Ramos (cell line): ENCODE measurements around the gene NMT1.

Experiments
- in situ Hi-C: fragments of 300-500 bp; cut with MboI; formaldehyde crosslinking; loops from one replicate; pipeline ENCODE4 v1.14.3; 2022; ENCODE audit warnings: low sequenced_read_pairs; ENCODE audit not compliant: unreplicated experiment

Gene NMT1

GRCh38 chr17:45060797-45061605 is at the start of gene NMT1:
Gene NMT1, plus strand, starts transcription at chr17:45061317. Its CDS starts 13 bp downstream, at chr17:45061330.
- in situ Hi-C loops = no loop called here

- in situ Hi-C loops = no loop called here
Measured at GRCh38 chr17:45011767-45012166, 49.4 kb upstream of the NMT1 start.

- in situ Hi-C loops = no loop called here
Measured at GRCh38 chr17:45013021-45013997, 47.8 kb upstream of the NMT1 start.

DNA sequence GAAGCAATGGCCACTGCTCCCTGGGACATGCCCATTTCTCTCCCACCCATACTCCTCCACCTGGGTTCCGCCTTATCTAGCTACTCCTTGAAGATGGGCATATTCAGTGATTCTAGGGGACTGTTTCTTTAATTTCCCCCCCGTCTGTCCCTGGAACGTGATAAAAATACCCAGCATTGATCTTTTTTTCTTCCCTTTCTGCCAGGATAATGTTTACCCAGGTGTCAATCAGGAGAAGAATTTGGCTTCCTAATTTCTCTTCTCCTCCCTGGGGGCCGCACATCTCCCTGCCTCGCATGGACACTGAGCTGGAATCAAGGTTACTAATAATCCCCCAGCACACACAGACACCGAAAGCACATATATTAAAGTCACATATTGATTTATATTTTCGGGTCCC is 44.9 kb upstream of the NMT1 start:
- in situ Hi-C loops = no loop called here

DNA sequence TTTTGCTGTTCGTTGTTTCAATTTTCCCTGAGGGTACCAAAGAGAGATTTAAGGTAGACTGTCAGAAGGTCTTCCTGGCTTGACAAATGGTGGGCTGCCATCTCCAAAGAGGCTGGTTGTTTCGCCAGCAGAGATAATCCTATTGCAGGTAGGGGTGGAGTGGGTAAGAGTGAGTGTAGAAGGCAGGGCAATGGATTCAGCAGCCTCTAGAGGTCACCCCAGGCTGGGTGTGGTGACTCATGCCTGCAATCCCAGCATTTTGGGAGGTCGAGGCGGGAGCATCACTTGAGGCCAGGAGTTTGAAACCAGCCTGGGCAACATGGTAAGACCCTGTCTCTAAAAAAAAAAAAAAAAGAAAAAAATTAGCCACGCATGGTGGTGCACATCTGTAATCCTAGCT is 44.3 kb upstream of the NMT1 start:
- in situ Hi-C loops = no loop called here

DNA sequence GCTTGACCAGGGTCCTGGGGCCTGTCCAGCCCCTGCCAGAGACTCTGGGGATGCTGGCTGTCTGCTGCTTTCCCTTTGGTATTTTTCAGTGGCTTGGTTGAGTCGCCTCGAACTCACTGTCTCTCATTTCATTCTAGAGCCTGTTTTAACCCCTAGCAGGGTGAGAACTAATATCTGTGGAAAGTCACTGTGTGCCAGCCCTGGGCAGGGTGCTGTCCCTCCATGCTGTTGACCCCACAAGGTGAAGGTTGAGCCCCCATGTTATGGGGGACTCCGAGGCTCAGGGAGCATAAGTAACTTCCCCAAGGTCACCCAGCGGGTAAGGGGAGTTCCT is 42.6 kb upstream of the NMT1 start:
- in situ Hi-C loops = no loop called here

DNA sequence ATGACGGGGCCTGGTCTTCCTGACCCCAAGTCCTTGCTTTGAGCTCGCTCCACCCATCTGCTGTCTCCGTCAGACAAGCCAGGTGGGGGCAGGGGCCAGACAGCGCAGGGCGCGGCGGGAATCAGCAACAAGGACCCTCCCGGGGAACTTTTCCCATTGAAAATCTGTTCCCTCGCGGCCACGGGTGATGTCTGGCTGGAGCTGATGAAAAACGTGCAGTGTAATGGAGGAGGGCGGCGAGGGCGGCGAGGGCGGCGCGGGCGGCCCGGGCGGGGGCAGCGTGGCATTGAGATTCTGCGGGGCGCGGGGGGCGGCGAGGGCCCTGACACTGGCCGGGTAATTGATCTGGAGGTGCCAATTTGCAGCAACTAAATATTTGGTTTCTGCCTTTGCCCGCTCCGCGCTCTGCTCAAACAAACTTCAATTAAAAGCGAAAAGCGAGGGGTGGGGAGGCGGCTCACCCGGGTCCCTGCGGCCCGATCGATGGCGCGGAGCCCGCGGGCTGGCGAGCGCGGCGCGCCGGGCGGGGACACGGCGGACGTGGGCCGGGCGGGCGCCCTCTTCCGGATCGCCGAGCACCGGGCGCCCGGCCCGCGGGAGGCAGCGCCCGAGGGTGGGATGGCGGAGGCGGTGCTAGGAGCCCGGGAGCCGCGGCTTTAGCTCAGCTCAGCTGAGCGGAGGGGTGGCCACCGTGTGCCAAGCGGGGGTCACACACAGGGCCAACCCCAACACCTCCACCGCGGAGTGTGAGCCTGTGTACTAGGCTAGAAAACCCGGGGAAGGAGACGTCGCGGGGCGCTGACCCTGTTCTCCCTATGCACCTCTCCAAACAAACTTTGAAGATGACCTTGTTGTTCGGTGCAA is 42.0 kb upstream of the NMT1 start:
- in situ Hi-C loops = no loop called here

DNA sequence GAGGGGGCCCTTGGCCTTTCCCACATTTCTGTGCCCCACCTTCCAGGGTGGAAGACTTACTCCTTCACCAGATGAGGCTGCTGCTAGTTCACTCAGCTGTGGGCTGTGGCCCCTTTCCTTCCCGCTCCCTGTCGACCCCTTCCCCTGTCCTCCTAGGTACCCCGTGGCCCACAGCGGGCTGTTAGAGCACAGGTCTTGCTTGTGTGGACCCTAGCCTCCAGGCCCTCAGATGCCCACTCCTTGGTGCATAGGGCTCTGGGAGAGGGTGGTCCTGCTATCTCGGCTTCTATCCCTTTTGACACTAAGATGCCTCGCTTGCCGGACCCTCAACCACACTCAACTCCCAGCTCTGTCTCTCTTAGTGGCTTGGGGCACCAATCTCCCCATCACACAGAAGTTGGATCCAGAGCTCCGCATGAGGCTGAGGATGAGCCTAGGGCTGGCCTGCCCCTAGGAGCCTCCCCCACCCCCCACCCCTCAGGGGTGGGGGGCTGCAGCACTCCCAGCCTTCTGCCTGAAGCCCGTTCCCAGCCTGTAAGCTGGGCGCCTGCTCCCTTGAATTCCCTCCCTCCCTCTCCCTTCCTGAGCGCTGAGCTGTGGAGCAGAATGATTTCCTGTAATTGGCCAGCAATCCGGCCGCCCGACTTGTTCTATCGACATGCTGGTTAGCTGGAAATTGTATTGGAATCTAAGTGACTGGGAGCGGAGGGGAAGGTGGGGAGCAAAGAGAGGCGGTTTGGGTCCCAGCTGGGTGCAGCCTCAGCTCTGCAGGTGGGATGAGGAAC is 40.6 kb upstream of the NMT1 start:
- in situ Hi-C loops = no loop called here

DNA sequence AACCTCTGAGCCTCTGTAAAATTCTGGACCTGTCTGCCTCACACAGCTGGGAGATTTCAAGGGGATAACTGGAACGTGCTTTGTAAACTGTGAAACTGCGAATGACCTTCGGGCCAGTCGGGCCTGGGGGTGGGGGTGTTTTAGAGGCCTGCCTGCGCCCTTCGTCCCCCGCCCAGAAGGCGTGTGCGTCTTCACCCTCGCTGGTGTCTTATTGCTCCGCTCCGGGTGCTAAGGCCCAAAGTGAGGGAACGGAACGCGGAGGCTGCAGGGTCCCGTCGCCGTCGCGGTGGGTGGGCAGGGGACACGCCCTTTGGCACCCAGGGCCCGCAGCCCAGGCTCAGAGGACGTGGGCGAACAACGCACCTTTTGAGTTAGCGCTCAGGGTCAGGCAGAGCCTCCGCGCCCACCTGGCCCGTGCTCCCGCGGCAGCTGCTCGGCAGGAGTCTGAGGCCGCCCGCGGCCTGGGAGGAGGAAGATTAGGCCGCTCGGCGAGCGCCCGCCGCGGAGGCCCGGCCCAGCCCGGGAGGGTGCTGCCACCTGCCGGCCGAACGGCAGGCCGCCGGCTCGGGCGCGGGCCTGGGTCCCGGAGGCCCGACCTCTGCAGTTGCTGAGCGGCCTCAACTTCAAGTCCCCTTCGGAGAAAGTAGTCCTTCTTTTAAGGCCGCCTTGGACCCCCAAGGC is 39.4 kb upstream of the NMT1 start:
- in situ Hi-C loops = no loop called here

- in situ Hi-C loops = no loop called here
Measured at GRCh38 chr17:45022288-45022648, 38.8 kb upstream of the NMT1 start.

- in situ Hi-C loops = no loop called here
Measured at GRCh38 chr17:45022655-45023339, 38.3 kb upstream of the NMT1 start.

DNA sequence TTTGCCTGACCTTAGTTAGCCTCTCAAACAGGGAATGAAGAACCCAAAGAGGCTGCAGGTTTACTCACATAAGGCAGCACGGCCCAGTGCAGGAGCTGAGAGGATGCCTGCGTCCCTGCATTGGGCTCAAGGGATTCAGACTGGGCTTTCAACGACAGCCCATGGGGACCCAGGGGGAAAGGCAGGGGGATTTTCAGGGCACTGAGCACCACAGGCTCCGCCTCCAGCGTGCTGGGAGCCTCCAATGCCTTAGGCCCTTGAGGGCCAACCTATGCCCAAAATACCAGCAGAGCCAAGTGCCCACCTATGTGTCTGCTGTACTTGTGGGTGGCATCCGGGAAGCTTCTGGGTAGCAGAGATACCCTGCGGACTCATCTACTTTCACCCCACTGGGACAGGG is 32.0 kb upstream of the NMT1 start:
- in situ Hi-C loops = loop anchor here (5.0 kb wide), 1 partner anchor 112 kb away; the partner anchor contains the start of gene GFAP

DNA sequence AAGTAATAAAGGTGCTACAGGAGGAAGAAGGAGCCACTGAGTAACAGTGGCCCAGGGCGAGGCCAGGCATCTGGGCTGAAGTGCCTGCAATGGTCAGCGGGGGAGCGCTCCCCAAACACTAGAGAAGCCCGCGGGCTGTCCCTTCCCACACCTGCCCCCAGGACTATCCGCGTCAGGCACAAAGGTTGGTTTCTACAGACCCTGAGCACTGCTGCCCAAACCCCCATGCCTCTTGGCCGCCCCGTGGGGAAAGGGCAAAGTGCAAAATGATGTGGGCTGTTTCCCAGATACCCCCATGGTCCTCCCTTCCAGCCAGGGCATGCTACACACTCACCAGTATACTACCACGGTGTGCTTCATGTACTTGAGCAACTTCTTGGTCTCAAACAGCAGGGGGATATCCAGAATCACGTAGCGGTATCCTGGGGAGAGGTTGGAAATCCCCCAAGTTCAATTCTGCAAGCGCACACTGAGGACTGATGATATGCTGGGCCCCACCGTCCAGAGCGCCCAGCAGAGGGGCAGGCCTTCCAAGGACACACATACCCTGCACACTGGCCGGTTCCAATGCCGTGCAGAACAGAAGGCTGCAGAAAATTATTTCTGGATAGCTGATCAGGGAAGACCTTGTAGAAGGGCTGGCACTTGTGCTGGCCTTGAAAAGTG is 31.2 kb upstream of the NMT1 start:
- in situ Hi-C loops = loop anchor here (5.0 kb wide), 1 partner anchor 113 kb away; the partner anchor contains the start of gene GFAP

- in situ Hi-C loops = no loop called here
Measured at GRCh38 chr17:45030733-45031132, 30.4 kb upstream of the NMT1 start.

DNA sequence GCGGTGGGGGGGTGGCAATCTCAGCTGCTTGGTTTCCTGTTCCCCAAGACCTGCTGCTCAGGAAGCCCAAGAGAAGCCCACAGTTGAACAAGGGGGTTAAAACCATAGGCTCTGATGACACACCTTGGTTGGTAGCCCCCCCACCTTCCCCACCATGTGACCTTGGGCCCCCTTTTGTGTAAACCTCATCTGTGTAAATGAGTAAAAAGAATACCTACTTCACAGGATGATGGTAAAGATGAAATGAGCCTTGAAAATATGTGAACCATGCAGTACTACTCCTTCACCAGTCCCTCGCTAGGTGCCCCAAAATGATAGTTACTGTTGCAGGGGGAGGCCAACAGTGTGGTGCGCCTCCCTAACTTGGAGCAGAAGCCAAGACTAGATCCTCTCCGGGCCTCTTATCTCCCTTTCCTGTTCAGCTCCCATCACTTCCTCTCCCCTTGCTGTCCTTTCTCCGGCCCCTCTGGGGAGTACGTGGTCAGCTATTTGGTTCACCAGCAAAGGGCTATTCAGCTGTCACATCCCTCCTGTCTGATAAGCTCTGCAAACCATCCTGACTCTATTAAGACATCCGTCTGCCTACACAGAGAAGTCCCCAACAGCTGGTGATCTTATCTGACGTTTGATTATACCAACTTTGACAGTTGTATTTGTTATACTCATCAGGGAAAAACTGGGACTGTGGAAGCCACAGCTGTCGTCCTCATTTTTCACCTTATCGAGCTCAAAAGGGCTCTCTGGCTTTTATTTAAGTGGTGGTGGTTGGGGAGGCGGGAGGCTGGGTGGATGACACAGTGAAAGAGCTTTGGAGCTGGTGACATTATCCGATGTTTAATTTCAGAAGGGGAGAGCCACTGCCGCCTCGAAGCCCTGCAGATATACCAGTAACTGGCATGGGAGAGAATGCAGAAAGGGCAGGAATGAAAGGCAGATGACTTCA is 29.6 kb upstream of the NMT1 start:
- in situ Hi-C loops = no loop called here

GRCh38 chr17:45032174-45032541 is 29.0 kb upstream of the NMT1 start:
- in situ Hi-C loops = no loop called here

GRCh38 chr17:45034599-45034998 is 26.5 kb upstream of the NMT1 start:
- in situ Hi-C loops = no loop called here
